ENCODE measurements around the gene FBXL15. TPM values are rescaled to one million over a fixed set of nuclear protein-coding genes. Genes with fewer than 3 reads are reported as not detected.

The FBXL15 gene
- total and polyA plus RNA-seq, 2 of the 13 experiments (the other 11 are each of a cell fraction or from before 2014, with no cell fraction given): 4.3 to 8.3 TPM

- TF ChIP-seq KIAA2018 (CRISPR knock-in tag; IDR thresholded peaks at IDR 0.05; ENCODE audit: borderline replicate concordance) (no peak), XRCC5 (optimal IDR thresholded peaks at IDR 0.05; ENCODE audit: low read length) (no peak), SIN3B (IDR thresholded peaks at IDR 0.05; ENCODE audit: low read length) (no peak), ZNF772 (CRISPR knock-in tag; IDR thresholded peaks at IDR 0.05) (peak; percentile 84), PAF1 (CRISPR knock-in tag; IDR thresholded peaks at IDR 0.05) (no peak), AGO1 (IDR thresholded peaks at IDR 0.05; ENCODE audit: low read depth, low read length, poor library complexity, severe bottlenecking) (no peak), MBD4 (IDR thresholded peaks at IDR 0.05; ENCODE audit: borderline replicate concordance, low read length) (no peak), TSC22D2 (CRISPR knock-in tag; IDR thresholded peaks at IDR 0.05; ENCODE audit: borderline replicate concordance) (no peak), KDM5B (CRISPR knock-in tag; IDR thresholded peaks at IDR 0.05; ENCODE audit: borderline replicate concordance) (peak; percentile 69; the same call in 1 of the 2 replicates), ZNF263 (CRISPR knock-in tag; IDR thresholded peaks at IDR 0.05) (peak; percentile 50), TCF7 (IDR thresholded peaks at IDR 0.05; ENCODE audit: low read depth) (no peak), NR2F1 (CRISPR knock-in tag; IDR thresholded peaks at IDR 0.05) (no peak; a peak in 1 of 4 replicates), HNF1A (IDR thresholded peaks at IDR 0.05; ENCODE audit: low read depth) (no peak), HNF1A (CRISPR knock-in tag; IDR thresholded peaks at IDR 0.05; ENCODE audit: borderline replicate concordance) (0 out of 2 replicates have a peak, but pooled peaks have one; percentile 41), ZNF34 (CRISPR knock-in tag; IDR thresholded peaks at IDR 0.05; ENCODE audit: borderline replicate concordance) (no peak), TOPORS (CRISPR knock-in tag; IDR thresholded peaks at IDR 0.05) (0 out of 2 replicates have a peak, but pooled peaks have one; percentile 48), SAFB2 (CRISPR knock-in tag; IDR thresholded peaks at IDR 0.05; ENCODE audit: borderline replicate concordance, low read depth) (peak; percentile 47; the same call in 1 of the 2 replicates)
These were observed 1.1 kb upstream of the FBXL15 start (continued) for GRCh38 chr10:102419269-102420180.

Measured in HepG2 (cell line).